Cortex of kidney (tissue), 1 donor: ENCODE results near the gene SMG9.

Experiments
- DNase-seq: peaks from one replicate; lab custom pipeline; 2025; lab: John Stamatoyannopoulos, UW

The SMG9 gene

DNA sequence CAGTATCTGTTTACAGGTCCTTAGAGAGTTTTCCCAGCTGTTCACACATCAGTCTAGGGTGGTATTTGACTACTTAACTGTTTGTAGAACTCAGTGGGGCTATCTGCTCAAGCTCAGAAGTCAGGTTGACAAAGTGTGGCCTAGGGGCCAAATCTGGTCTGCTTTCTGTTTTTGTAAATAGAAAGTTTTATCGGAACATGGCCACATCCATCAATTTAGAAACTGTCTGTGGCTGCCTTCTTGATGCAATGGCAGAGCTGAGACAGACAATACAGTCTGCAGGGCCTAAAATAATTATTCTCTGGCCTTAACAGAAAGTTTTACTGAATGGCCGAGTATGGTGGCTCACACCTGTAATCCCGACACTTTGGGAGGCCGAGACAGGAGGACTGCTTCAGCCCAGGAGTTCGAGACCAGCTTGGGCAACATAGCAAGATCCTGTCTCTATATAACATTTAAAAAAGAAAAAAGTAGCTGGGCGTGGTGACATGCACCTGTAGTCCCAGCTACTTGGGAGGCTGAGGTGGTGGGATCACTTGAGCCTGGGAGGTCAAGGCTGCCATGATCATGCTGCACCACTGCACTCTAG lies 2.4 kb downstream of the SMG9 start:
- no peak for DNase-seq

DNA sequence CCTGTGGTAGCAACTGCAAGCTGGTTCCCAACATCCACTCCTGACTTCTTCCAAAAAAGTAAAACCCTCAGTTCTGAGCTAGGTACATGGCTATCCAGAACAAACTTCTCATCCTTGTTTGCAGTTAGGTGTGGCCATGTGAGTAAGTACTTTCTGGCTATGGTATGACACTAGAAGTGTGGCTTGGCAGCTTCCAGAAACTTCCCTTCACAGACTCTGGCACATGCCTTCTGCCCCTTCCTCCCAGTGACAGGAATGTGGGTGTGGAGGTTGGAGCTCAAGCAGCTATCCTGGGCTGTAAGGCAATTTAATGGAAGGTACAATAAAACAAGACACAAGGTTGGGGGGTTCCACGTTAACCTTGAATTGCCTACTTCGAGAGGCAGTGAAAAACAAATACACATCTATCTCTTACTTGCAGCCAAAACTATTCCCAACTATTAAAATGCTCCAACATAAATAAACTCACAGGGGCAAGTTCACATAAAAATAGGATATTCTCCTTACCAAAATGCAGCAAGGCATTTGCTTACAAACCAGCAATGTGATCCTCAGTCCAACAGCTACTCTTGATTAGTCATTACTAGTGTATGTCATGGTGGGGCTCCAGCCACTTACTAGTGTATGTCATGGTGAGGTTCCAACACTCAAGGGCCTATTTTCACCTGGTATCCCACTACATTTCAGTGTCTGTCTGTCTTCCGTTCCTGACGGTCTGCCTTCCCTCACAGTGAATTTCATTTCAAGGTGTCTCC lies 3.1 kb downstream of the SMG9 start:
- DNase-seq = no peak

- DNase-seq = no peak
Observed at GRCh38 chr19:43749898-43750297, 4.9 kb downstream of the SMG9 start.

DNA sequence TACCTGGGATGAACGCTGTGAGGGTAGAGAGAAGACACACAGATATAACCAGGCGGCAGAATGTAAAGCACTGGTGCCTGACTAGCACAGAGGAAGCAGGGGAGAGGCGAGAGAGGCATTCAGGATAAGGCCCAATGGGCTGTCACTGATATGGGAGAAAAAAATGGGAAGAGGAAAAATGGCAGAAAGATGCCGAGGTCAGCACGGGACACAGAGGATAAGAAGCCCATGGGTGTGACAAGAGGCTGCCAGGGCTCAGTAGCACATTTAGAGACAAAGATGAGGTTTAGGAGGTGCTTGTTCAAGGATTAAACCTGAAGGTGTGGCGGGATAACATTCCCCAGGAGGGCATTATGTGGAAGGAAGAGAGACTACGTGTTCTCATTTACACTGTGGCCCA lies 5.6 kb downstream of the SMG9 start:
- no peak for DNase-seq

GRCh38 chr19:43748685-43749084 lies 6.1 kb downstream of the SMG9 start:
- no peak for DNase-seq

DNA sequence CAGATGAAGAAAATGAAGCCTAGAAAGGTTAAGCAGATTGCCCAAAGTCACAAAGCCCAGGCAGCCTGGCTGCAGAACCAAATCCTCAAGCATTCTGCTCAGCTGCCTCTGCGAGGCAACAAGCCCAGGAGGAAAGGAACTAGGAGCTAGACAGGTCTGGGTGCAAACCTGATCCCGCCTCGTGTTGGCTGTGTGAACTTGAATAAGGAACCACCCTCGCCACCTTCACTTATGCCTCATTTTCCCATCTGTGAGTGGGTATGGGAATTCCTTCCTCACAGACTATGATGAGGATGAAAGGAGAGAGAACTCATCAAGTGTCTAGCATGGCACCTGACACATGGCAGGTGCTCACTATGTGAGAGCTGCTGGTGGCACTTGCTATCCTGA lies 6.6 kb downstream of the SMG9 start:
- DNase-seq = no peak

DNA sequence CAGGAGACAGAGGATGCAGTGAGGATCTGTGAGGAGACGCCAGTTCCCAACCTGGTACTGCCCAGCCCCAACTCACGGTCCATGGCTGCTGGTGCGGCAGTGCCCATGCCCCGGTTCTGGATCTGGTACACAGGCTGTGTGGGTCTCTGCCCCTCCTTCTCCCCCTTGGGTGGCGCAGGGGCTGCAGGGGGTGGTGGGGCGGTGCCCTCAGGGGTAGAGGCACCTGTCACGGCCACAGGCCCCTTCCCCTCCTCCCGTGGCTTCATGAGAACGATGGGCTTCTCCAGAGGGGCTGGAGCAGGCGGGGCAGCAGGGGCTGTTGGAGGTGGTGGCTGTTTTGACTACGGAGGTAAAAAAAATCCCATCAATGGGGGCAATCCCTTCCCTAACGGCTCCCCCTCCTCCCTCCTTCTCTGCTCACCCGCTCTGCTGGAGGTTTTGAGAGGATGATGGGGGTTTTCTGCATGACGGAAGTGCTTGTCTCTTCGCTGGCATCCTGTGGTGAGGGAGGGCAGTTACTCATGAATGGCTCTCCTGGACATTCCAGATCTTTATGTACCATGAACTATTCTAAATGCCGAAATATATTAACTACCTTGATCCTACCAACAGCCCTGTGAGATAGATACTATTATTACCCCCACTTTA lies 7.1 kb downstream of the SMG9 start:
- DNase-seq = no peak

DNA sequence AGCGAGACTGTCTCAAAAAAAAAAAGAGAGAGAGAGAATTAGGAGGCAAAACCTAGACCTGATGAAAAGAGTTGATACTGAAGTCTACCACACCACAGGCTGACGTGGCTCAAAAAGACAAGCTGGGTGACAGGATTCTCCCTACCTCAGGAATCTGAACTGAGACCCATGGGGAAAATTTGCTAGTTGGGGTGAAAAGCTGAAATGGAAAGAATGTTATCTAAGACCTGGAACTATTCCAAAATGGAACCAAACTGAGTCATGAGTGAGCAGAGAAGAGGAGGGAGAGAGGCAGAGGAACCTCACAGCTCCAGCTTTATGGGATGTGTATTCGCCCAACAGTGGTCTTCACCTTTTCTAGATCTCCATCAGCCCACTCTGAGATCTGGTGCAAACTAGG lies 11.7 kb downstream of the SMG9 start:
- DNase-seq = no peak

DNA sequence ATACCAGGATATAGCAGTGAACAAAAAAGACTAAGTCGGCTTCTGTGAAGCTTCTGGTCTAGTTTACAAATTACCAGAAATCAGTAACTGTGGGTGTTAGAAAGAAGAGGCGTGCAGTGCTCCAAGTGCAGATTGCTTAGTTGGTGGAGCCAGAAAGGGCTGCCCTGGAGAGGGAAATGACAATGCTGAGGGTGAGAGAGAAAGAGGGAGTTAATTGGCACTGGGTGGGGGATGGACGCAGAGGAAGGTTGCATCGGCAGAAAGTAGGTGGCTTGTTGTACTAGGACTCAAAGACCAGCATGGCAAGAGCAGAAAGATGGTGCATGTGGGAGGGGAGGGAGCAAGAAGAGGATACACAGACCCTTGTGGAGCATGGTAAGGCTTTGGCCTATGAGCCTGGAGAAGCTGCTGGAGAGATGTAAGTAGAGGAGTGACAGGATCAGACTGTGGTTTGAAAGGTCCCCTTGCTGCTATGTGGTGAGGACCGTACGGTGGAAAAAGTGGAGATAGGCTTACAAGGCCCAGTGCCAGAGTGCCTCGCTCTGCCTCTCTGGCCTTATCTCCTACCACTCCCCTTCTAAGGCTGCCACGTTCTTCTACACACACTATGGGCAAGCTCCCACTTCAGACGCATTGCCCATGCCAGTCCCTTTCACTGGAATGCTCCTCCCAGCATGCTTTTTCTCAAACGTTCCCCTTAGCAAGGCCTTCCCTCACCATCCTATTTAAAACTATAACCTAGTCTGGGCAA lies 13.5 kb downstream of the SMG9 start:
- no peak for DNase-seq

GRCh38 chr19:43739439-43740235 lies 15.1 kb downstream of the SMG9 start:
- DNase-seq = no peak

- DNase-seq = no peak
Observed at GRCh38 chr19:43738780-43739211, 16.0 kb downstream of the SMG9 start.

DNA sequence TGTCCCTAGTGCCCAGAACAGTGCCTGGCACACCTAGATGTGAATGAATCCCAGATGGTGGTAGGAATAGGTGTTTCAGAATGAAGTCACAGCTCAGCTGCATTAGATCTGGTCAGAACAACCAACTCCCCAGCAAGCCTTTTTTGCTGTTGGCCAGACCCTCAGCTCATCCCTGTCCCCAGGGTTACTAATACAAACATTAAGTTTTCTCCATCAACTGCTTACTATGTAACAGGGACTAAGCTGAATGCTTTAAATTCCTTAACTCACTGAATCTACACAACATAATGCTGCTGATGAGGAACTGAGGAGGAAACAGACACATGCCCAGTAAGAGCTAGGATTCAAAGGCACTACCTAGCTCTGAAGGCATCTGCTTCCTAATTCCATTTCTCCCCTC lies 18.8 kb downstream of the SMG9 start:
- DNase-seq = no peak

GRCh38 chr19:43735013-43735412 lies 19.7 kb downstream of the SMG9 start:
- no peak for DNase-seq

- no peak for DNase-seq
Observed at GRCh38 chr19:43731846-43732245, 22.9 kb downstream of the SMG9 start.

- DNase-seq = no peak
Observed at GRCh38 chr19:43731346-43731745, 23.4 kb downstream of the SMG9 start.

- no peak for DNase-seq
Observed at GRCh38 chr19:43729919-43730318, 24.8 kb downstream of the SMG9 start.

- DNase-seq = no peak
Observed at GRCh38 chr19:43727593-43727853, 27.2 kb downstream of the SMG9 start.

- DNase-seq = no peak
Observed at GRCh38 chr19:43726736-43727592, 27.8 kb downstream of the SMG9 start.

GRCh38 chr19:43725468-43725867 lies 29.3 kb downstream of the SMG9 start:
- no peak for DNase-seq

DNA sequence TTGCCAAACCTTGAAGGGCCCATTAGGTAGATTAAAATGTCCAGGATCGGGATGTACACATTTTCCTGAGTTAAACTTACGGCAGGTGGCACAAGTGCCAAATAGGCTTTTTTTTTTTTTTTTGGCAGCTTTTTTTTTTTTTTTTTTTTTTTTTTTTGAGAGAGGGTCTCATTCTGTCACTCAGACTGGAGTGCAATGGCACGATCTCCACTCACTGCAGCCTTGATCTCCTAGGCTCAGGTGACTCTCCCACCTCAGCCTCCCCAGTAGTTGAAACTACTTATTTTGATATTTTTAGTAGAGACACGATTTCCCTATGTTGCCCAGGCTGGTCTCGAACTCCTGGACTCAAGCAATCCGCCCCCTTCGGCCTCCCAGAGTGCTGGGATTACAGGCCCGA lies 29.9 kb downstream of the SMG9 start:
- DNase-seq = no peak

GRCh38 chr19:43723588-43723987 lies 31.2 kb downstream of the SMG9 start:
- DNase-seq = no peak
